NCI-H526 treated with DMSO at 0.1 percent for 48 hours (cell line): ENCODE results near the gene PCDHGA5.
"Not testable (repeated sequence)": the region's sequence is repeated elsewhere in the genome, so short reads cannot be mapped to it uniquely, and the experiment has no call there.

Experiments used
- DNase-seq: peaks from one replicate; lab custom pipeline; 2025; lab: John Stamatoyannopoulos, UW

The PCDHGA5 gene

DNA sequence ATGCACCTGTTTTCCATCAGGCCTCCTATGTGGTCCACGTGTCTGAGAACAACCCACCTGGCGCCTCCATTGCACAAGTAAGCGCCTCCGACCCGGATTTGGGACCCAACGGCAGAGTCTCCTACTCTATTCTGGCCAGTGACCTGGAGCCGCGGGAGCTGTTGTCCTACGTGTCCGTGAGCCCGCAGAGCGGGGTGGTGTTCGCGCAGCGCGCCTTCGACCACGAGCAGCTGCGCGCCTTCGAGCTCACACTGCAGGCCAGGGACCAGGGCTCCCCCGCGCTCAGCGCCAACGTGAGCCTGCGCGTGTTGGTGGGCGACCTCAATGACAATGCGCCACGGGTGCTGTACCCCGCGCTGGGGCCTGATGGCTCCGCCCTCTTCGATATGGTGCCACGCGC is 12.4 kb upstream of the PCDHGA5 start:
- DNase-seq, result no peak

DNA sequence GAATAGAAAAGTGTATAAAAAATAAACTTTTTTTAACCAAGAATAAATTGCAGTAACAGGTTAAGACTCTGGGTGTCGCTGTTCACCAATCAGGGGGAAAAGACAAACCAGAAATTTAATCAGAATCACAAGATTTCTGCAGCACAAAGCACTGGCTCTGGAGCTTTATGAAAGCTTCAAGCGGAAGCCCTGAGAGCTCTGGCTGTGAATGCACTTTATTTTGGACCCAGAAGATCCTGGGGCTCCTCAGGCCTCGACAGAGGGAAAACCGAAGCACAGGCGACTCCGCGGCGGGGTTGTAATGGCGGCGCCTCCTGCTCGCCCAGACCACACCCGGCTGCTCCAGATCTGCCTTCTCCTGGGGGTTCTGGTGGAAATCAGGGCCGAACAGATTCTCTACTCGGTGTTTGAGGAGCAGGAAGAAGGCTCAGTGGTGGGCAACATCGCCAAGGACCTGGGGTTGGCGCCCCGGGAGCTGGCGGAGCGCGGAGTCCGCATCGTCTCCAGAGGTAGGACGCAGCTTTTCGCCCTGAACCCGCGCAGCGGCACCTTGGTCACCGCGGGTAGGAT is 9.0 kb upstream of the PCDHGA5 start, which contains the start of gene PCDHGA4:
Gene PCDHGA4 (plus strand): TSS at position 122 of the 570 bp plus-strand sequence. CDS start 87 bp downstream, at position 209.
- no peak for DNase-seq

DNA sequence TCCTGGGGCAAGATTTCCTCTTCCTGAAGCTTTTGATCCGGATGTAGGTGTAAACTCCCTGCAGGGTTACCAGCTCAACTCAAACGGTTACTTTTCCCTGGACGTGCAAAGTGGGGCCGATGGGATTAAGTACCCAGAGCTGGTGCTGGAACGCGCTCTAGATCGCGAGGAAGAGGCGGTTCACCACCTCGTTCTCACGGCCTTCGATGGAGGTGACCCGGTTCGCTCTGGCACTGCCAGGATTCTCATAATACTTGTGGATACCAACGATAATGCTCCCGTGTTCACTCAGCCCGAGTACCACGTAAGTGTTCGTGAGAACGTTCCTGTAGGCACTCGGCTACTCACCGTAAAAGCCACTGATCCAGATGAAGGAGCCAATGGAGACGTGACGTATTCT is 8.3 kb upstream of the PCDHGA5 start:
- no peak for DNase-seq

DNA sequence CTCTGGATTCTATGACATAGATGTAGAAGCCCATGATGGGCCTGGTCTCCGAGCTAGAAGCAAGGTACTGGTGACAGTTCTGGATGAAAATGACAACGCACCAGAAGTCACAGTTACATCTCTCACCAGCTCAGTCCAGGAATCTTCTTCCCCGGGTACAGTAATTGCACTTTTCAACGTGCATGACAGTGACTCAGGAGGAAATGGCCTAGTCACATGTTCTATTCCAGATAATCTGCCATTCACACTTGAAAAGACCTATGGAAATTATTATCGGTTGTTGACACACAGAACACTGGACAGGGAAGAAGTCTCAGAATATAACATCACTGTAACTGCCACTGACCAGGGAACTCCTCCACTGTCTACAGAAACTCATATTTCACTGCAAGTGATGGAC is 7.8 kb upstream of the PCDHGA5 start:
- DNase-seq, result no peak

DNA sequence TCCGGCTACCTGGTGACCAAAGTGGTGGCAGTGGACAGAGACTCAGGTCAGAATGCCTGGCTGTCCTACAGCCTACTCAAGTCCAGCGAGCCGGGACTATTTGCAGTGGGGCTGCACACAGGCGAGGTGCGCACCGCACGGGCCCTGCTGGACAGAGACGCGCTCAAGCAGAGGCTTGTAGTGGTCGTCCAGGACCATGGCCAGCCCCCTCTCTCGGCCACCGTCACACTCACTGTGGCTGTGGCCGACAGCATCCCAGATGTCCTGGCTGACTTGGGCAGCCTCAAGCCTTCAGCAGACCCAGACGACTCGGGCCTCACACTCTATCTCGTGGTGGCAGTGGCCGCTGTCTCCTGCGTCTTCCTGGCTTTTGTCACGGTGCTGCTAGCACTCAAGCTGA is 7.0 kb upstream of the PCDHGA5 start:
- no peak for DNase-seq

DNA sequence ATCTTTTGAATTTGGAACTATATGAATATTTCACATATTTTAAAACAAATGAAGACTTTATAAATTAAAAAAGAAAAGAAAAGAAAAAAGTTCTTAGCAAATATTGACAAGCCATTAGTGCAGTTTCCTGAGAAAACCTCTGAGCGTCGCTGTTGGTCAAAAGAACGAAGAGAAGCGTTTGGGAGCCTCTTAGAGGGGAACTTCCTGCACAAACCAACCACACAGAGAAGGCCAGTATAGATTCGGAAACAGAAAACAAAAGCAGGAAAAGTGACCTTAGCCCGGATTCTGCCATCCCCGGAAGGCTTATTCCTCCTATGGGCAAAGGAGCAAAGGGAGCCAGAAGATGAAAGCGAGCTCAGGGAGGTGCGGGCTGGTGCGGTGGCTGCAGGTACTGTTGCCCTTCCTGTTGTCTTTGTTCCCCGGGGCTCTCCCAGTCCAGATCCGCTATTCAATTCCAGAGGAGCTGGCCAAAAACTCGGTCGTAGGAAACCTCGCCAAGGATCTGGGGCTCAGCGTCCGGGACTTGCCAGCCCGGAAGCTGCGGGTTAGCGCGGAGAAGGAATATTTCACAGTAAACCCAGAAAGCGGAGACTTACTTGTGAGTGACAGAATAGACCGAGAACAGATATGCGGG is 4.1 kb upstream of the PCDHGA5 start, which contains the start of gene PCDHGB2:
Gene PCDHGB2 (plus strand): TSS at position 205 of the 637 bp plus-strand sequence. CDS start 142 bp downstream, at position 347.
- DNase-seq, result no peak

DNA sequence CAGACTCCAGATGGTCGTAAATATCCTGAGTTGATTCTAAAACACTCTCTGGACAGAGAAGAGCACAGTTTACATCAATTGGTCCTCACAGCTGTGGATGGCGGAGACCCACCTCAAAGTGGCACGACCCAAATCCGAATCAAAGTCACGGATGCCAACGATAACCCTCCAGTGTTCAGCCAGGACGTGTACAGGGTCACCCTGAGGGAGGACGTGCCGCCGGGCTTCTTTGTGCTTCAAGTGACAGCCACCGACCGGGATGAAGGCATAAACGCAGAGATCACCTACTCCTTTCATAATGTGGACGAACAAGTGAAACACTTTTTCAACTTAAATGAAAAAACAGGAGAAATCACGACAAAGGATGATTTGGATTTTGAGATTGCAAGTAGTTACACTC is 3.3 kb upstream of the PCDHGA5 start:
- DNase-seq, result no peak

DNA sequence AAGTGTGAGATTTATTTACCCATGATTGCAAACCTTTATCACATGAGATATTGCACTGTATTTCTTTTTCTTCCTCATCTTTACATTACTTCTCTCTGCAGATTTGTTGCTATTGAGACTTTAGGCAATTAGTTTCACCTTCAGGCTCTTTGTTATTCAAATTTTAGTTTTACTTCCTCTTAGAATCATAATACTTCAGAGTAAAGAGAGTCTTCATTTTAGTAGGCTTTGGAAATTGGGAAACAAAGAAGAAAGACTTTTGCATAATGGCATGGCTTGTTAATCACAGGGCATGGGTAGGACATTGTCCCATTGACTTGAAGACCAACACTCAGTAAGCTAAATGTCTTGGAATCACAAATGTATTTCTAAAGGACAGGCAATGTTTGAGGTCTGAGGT is 1.2 kb upstream of the PCDHGA5 start:
- DNase-seq, result no peak

DNA sequence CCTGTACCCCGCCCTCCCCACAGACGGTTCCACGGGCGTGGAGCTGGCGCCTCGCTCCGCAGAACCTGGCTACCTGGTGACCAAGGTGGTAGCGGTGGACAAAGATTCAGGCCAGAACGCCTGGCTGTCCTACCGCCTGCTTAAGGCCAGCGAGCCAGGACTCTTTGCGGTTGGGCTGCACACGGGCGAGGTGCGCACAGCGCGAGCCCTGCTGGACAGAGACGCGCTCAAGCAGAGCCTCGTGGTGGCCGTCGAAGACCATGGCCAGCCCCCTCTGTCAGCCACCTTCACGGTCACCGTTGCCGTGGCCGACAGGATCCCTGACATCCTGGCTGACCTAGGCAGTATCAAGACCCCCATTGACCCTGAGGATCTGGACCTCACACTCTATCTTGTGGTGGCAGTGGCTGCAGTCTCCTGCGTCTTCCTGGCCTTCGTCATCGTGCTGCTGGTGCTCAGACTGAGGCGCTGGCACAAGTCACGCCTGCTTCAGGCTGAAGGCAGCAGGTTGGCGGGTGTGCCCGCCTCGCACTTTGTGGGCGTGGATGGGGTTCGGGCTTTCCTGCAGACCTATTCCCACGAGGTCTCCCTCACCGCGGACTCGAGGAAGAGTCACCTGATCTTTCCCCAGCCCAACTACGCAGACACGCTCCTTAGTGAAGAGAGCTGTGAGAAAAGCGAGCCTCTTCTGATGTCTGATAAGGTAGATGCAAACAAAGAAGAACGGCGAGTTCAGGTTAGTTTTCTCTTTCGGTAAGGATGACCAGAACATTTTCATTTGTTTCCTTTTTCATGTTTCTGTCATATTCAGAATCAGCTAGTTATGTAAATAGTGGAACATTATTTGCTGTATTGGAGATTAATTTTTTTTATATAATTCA is 2.3 kb downstream of the PCDHGA5 start:
- DNase-seq, result no peak

DNA sequence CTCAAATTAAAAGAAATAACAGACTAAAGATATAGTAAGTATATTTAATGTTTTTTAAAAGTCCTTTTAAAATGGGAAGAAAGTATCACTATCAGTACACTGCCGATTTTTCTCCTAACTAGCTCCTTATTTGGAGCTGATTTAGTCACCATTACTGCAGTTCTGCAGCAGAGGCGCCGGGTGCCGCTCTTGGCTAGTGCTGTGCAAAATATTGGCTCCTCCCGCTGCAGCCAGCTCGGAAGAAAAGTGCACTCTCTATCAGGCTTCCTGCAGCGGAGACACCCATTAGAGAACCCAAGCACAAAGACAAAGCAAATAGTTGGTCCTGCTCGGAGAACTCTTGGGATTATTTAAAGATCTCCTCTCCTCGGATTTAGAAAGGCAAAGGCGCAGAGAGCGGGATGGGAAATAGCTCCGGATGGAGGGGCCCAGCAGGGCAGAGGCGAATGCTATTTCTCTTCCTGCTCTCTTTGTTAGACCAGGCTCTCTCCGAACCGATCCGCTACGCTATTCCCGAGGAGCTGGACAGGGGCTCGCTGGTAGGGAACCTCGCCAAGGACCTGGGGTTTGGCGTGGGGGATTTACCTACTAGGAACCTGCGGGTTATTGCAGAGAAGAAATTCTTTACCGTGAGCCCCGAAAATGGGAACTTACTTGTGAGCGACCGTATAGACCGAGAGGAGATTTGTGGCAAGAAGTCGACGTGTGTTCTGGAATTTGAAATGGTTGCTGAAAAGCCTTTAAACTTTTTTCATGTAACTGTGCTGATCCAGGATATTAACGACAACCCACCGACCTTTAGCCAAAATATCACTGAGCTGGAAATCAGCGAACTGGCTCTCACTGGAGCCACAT is 6.3 kb downstream of the PCDHGA5 start, which contains the start of gene PCDHGB3:
Gene PCDHGB3 (plus strand): TSS at position 249 of the 855 bp plus-strand sequence. CDS start 153 bp downstream, at position 402.
- DNase-seq, result no peak

DNA sequence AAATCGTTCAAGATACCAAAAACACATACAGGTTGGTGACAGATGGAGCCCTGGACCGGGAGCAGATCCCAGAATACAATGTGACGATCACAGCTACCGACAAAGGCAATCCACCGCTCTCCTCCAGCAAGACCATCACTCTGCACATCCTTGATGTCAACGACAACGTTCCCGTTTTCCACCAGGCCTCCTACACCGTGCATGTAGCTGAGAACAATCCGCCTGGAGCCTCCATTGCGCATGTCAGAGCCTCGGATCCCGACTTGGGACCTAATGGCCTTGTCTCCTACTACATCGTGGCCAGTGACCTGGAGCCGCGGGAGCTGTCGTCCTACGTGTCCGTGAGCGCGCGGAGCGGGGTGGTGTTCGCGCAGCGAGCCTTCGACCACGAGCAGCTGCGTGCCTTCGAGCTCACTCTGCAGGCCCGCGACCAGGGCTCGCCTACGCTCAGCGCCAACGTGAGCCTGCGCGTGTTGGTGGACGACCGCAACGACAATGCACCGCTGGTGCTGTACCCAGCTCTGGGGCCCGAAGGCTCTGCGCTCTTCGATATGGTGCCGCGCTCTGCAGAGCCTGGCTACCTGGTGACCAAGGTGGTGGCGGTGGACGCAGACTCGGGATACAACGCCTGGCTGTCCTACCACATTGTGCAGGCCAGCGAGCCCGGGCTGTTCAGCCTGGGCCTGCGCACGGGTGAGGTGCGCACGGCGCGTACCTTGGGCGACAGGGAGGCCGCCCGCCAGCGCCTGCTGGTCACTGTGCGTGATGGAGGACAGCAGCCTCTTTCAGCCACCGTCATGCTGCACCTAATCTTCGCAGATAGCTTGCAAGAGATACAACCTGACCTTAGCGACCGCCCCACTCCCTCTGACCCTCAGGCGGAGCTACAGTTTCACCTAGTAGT is 7.9 kb downstream of the PCDHGA5 start:
- DNase-seq, result no peak

DNA sequence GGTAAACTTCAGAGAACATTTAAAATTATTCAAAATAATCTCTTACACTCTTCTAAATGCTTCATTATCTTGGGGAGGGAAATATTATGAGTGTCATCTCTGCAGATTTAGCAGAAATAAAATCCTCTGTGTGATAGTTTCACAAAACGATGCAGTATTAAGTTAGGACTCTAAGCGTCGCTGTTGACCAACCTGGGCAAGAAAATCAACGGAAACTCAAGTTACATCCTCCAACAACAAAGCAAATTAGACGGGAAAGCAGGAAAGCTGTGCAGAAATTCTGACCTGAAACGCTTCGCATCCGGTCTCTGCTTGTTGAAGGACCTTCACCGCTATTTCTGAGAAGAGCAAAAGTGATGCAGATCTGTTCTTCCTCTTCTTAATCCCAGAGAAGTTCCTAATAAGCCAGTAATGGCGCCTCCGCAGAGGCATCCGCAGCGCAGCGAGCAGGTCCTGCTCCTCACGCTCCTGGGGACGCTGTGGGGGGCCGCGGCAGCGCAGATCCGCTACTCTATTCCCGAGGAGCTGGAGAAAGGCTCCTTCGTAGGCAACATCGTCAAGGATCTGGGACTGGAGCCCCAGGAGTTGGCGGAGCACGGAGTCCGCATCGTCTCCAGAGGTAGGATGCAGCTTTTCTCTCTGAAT is 9.8 kb downstream of the PCDHGA5 start, which contains the start of gene PCDHGA6:
Gene PCDHGA6 (plus strand): TSS at position 219 of the 645 bp plus-strand sequence. CDS start 193 bp downstream, at position 412.
- no peak for DNase-seq

DNA sequence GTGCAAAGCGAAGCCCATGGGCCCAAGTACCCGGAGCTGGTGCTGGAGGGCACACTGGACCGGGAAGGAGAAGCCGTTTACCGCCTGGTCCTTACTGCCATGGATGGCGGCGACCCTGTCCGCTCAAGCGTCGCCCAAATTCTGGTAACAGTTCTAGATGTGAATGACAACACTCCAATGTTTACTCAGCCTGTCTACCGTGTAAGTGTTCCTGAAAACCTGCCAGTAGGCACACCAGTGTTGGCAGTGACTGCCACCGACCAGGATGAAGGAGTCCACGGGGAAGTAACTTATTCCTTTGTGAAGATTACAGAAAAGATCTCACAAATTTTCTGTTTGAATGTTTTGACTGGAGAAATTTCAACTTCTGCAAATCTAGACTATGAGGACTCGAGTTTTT is 10.7 kb downstream of the PCDHGA5 start:
- no peak for DNase-seq

DNA sequence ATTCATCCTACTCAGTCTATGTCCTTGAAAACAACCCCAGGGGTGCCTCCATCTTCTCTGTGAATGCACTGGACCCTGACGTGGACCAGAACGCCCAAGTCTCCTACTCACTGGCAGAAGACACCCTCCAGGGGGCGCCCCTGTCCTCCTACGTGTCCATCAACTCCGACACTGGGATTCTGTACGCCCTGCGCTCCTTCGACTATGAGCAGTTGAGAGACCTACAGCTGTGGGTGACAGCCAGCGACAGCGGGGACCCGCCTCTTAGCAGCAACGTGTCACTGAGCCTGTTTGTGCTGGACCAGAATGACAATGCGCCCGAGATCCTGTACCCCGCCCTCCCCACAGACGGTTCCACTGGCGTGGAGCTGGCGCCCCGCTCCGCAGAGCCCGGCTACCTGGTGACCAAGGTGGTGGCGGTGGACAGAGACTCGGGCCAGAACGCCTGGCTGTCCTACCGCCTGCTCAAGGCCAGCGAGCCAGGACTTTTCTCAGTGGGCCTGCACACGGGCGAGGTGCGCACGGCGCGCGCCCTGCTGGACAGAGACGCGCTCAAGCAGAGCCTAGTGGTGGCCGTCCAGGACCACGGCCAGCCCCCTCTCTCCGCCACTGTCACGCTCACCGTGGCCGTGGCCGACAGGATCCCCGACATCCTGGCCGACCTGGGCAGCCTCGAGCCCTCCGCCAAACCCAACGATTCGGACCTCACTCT is 11.6 kb downstream of the PCDHGA5 start:
- DNase-seq, result not testable (repeated sequence)

DNA sequence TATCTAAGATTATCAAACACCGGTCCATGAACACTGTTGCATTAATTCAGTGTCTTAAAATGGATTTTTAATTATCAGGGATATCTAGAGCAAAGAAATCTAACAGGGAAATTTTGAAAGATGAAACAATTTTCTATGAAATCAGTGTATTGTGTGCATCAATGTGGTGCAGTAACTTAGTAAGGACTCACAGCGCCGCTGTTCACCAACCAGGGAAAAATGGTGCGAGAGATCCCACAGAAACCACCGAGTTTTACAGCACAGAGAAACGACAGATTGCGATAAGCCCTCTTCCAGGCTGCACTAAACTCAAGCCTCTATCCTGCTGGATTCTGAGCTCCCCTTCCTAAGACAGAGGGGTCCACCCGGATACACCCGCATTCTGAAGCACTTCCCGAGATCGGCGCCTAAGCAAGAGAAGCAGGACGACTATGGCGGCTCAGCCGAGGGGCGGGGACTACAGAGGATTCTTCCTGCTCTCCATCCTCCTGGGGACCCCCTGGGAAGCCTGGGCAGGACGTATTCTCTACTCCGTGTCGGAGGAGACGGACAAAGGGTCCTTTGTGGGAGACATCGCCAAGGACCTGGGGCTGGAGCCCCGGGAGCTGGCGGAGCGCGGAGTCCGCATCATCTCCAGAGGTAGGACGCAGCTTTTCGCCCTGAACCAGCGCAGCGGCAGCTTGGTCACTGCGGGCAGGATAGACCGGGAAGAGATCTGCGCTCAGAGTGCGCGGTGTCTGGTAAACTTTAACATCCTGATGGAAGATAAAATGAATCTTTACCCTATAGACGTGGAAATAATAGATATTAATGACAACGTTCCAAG is 18.7 kb downstream of the PCDHGA5 start, which contains the start of gene PCDHGA7:
Gene PCDHGA7 (plus strand): TSS at position 274 of the 826 bp plus-strand sequence. CDS start 158 bp downstream, at position 432.
- DNase-seq, result no peak

DNA sequence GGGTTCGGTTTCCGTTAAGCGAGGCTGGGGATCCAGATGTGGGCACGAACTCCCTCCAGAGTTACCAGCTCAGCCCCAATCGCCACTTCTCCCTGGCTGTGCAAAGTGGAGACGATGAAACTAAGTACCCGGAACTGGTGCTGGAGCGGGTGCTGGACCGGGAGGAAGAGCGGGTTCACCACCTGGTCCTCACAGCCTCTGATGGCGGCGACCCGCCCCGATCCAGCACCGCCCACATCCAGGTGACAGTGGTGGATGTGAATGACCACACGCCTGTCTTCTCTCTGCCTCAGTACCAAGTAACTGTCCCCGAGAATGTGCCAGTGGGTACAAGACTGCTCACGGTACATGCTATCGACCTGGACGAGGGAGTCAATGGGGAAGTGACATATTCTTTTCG is 19.4 kb downstream of the PCDHGA5 start:
- DNase-seq, result no peak

DNA sequence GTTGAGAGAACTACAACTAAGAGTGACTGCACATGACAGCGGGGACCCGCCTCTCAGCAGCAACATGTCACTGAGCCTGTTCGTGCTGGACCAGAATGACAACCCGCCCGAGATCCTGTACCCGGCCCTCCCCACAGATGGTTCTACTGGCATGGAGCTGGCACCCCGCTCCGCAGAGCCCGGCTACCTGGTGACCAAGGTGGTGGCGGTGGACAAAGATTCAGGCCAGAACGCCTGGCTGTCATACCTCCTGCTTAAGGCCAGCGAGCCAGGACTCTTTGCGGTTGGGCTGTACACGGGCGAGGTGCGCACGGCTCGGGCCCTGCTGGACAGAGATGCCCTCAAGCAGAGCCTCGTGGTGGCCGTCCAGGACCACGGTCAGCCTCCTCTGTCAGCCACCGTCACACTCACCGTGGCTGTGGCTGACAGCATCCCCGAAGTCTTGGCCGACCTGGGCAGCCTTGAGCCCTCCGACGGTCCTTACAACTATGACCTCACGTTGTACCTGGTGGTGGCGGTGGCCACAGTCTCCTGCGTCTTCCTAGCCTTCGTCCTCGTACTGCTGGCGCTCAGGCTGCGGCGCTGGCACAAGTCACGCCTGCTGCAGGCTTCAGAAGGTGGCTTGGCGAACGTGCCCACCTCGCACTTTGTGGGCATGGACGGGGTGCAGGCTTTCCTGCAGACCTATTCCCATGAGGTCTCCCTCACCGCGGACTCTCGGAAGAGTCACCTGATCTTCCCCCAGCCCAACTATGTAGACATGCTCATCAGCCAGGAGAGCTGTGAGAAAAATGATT is 20.7 kb downstream of the PCDHGA5 start:
- DNase-seq, result no peak
